Activated naive CD4-positive, alpha-beta T cell treated with anti-CD3 and anti-CD28 coated beads, Interleukin-2, amount 10 ng/mL, durations not matched to agents 7 days and 5 days (primary cell): ENCODE measurements around the gene ATF7IP.

Experiments used
- CTCF ChIA-PET: fragments of 350-600 bp; sonication (Branson Sonifier 250); formaldehyde crosslinking; loops from one replicate; lab custom pipeline; 2021; ENCODE audit warnings: antibody characterized with exemption; lab: Charles Lee
- DNase-seq: peaks from one replicate; pipeline ENCODE4 v3.0.0-alpha.2; 2020
- H3K27ac Mint-ChIP-seq: one replicate; pipeline ENCODE4 v1.8.0; 2021; ENCODE audit warnings: mild to moderate bottlenecking, moderate library complexity, mixed read lengths
- H3K27me3 Mint-ChIP-seq: one replicate; pipeline ENCODE4 v1.8.0; 2021; ENCODE audit warnings: mild to moderate bottlenecking, mixed read lengths
- H3K36me3 Mint-ChIP-seq: one replicate; pipeline ENCODE4 v1.8.0; 2021; ENCODE audit warnings: mixed read lengths
- H3K4me1 Mint-ChIP-seq: one replicate; pipeline ENCODE4 v1.8.0; 2021; ENCODE audit warnings: mixed read lengths
- H3K4me3 Mint-ChIP-seq: one replicate; pipeline ENCODE4 v1.8.0; 2021; ENCODE audit warnings: mild to moderate bottlenecking, moderate library complexity, mixed read lengths
- H3K9me3 Mint-ChIP-seq: one replicate; pipeline ENCODE4 v1.8.0; 2021; ENCODE audit warnings: mixed read lengths

The ATF7IP gene

GRCh38 chr12:14443531-14443930 is 78.0 kb downstream of the ATF7IP start:
- peaks cover 75% of the 10 kb centered on the region for H3K36me3 Mint-ChIP-seq
- DNase-seq: no peak
- H3K4me3 Mint-ChIP-seq: no peak overlapping the region
- H3K4me1 Mint-ChIP-seq: peaks cover 2% of the 10 kb centered on the region
- no peaks in the 10 kb centered on the region for H3K27me3 Mint-ChIP-seq
- H3K27ac Mint-ChIP-seq: no peak overlapping the region
- no peaks in the 10 kb centered on the region for H3K9me3 Mint-ChIP-seq
- CTCF ChIA-PET: interaction anchor here (0.6 kb wide), 1 partner anchor 15 kb away, joined by 3 read pairs; no protein-coding TSS in a partner anchor

GRCh38 chr12:14450479-14450878 is 85.0 kb downstream of the ATF7IP start:
- Mint-ChIP-seq H3K36me3 (peaks cover 87% of the 10 kb centered on the region), H3K27me3 (no peaks in the 10 kb centered on the region), H3K4me1 (peaks cover 51% of the 10 kb centered on the region), H3K9me3 (peaks cover 6% of the 10 kb centered on the region), H3K4me3 (no peak overlapping the region), H3K27ac (no peak overlapping the region)
- no peak for DNase-seq
- CTCF ChIA-PET: no interaction called here

DNA sequence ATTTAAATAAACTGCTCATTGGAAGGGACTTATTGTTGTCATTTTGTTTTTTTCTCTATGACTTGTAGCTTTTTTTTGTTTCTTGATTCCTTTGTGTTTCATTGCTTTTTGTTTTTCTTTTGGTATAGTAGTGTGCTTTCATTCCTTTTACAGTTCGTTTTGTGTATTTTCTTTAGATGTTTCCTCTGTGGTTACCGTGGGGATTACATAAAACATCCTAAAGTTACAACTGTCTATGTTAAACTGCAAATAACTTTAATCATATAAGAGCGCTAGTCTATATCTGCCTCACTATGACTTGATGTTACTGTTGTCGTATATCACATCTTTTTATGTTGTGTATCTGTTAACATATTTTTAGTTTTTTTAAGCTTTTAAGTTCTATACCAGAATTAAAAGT is 86.9 kb downstream of the ATF7IP start:
- Mint-ChIP-seq H3K9me3 (peaks cover 6% of the 10 kb centered on the region), H3K36me3 (peaks cover 84% of the 10 kb centered on the region), H3K27ac (peak overlapping the region; percentile 77), H3K4me3 (no peak overlapping the region), H3K4me1 (peaks cover 51% of the 10 kb centered on the region), H3K27me3 (no peaks in the 10 kb centered on the region)
- no peak for DNase-seq
- CTCF ChIA-PET: interaction anchor here (0.7 to 3.8 kb wide), 4 partner anchors 35 to 214 kb away, joined by 3 to 49 read pairs (median 8); partner anchors contain the start of gene ATF7IP

DNA sequence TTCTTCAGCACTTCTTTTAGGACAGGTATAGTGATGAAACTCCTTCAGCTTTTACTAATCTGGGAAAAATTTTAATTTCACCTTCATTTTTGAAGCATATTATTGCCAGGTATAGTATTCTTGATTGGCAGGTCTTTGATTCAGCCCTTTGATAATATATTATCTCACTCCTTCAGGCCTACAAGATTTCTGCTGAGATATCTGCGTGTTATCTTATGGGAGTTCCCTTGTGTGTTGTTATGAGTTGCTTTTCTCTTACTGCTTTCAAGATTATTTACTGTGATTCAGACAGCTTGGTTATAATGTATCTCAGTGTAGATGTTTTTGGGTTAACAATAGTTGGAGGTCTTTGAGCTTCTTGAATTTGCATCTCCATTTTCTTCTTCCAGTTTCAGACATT is 87.4 kb downstream of the ATF7IP start:
- no peak for DNase-seq
- H3K4me3 Mint-ChIP-seq: no peak overlapping the region
- peaks cover 6% of the 10 kb centered on the region for H3K9me3 Mint-ChIP-seq
- CTCF ChIA-PET: interaction anchor here (0.7 to 3.8 kb wide), 6 partner anchors 36 to 214 kb away, joined by 3 to 49 read pairs (median 6); partner anchors contain the start of gene ATF7IP
- H3K4me1 Mint-ChIP-seq: peaks cover 49% of the 10 kb centered on the region
- no peaks in the 10 kb centered on the region for H3K27me3 Mint-ChIP-seq
- H3K36me3 Mint-ChIP-seq: peaks cover 79% of the 10 kb centered on the region
- peak overlapping the region; percentile 75 for H3K27ac Mint-ChIP-seq

DNA sequence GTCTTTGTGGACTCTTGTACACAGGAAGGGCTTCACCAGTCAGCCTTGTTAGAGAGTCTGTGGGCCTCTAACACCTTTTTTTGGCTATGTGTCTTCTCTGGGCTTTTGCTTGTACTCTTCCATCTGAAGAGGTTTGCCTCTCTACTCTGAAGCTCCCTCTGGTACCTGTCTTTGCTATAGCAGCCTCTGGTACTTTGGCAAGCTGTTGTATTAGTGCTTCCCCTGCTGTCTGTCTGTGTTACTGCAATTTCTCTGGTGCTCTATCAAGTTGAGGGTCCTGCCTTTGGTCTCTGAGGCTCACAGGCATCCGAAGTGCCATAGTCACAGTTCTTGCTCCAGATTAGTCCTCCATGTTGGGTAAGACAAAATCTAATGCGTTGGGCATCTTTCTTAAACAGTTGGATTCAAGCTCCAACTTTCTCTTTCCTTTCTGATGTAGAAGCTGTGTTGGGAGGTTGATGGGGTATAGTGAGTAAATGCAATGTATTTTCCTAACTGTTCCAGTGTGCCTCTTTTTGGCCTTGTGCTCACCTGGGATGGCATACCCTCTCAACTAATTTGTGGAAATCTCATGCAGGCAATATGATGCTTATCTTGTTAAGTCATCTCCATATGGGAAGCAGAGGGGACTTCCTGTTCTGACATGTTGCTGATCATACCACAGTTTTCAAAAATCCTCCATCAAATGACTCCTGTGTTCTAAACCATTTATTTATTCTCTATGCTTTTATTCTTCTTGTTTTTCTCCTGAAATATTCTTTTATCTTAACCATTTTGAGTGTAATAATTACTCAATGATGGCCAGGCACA is 88.8 kb downstream of the ATF7IP start:
- Mint-ChIP-seq H3K9me3 (peaks cover 6% of the 10 kb centered on the region), H3K27me3 (no peaks in the 10 kb centered on the region), H3K4me1 (peaks cover 49% of the 10 kb centered on the region), H3K4me3 (no peak overlapping the region), H3K27ac (peak overlapping the region; percentile 75), H3K36me3 (peaks cover 69% of the 10 kb centered on the region)
- CTCF ChIA-PET: interaction anchor here (0.6 to 3.8 kb wide), 22 partner anchors 9 to 228 kb away, joined by 3 to 49 read pairs (median 5); partner anchors contain the start of gene ATF7IP
- peak; percentile 32 for DNase-seq

DNA sequence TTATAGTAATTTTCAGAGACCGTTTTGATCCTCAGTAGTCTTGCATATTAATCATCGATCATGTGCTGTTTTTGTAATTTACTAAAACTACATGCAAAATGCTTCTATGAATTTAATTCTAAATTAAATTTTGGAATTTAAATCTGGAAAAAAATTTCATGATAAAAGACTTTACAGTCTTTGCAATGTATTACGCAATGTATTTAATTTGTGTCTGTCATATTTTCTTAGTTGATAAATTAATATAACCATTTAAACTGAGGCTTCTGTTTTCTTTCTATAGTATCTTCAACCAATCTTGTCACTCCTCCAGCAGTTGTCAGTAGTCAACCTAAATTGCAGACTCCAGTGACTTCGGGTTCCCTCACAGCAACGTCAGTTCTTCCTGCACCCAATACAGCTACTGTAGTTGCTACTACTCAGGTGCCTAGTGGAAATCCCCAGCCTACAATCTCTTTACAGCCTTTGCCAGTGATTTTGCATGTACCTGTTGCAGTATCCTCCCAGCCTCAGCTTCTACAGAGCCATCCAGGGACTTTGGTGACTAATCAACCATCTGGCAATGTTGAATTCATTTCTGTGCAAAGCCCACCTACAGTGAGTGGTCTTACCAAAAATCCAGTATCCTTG is 94.8 kb downstream of the ATF7IP start:
- no peak for DNase-seq
- H3K4me1 Mint-ChIP-seq: no peaks in the 10 kb centered on the region
- peaks cover 2% of the 10 kb centered on the region for H3K9me3 Mint-ChIP-seq
- CTCF ChIA-PET: no interaction called here
- H3K4me3 Mint-ChIP-seq: no peak overlapping the region
- H3K36me3 Mint-ChIP-seq: peaks cover 51% of the 10 kb centered on the region
- no peak overlapping the region for H3K27ac Mint-ChIP-seq
- no peaks in the 10 kb centered on the region for H3K27me3 Mint-ChIP-seq

GRCh38 chr12:14471497-14471896 is 106.0 kb downstream of the ATF7IP start:
- DNase-seq: no peak
- Mint-ChIP-seq H3K4me1 (no peaks in the 10 kb centered on the region), H3K36me3 (peaks cover 79% of the 10 kb centered on the region), H3K27ac (no peak overlapping the region), H3K9me3 (peaks cover 32% of the 10 kb centered on the region), H3K4me3 (no peak overlapping the region), H3K27me3 (no peaks in the 10 kb centered on the region)
- CTCF ChIA-PET: no interaction called here

- no peaks in the 10 kb centered on the region for H3K4me1 Mint-ChIP-seq
- H3K9me3 Mint-ChIP-seq: peaks cover 32% of the 10 kb centered on the region
- no peak overlapping the region for H3K4me3 Mint-ChIP-seq
- CTCF ChIA-PET: interaction anchor here (1.7 kb wide), 1 partner anchor 19 kb away, joined by 8 read pairs; no protein-coding TSS in a partner anchor
- no peak overlapping the region for H3K27ac Mint-ChIP-seq
- no peak for DNase-seq
- H3K36me3 Mint-ChIP-seq: peaks cover 78% of the 10 kb centered on the region
- no peaks in the 10 kb centered on the region for H3K27me3 Mint-ChIP-seq
These were observed 108.3 kb downstream of the ATF7IP start for GRCh38 chr12:14473707-14474287.

- H3K36me3 Mint-ChIP-seq: peaks cover 77% of the 10 kb centered on the region
- no peaks in the 10 kb centered on the region for H3K4me1 Mint-ChIP-seq
- H3K4me3 Mint-ChIP-seq: no peak overlapping the region
These were observed 113.5 kb downstream of the ATF7IP start for GRCh38 chr12:14479004-14479403.

DNA sequence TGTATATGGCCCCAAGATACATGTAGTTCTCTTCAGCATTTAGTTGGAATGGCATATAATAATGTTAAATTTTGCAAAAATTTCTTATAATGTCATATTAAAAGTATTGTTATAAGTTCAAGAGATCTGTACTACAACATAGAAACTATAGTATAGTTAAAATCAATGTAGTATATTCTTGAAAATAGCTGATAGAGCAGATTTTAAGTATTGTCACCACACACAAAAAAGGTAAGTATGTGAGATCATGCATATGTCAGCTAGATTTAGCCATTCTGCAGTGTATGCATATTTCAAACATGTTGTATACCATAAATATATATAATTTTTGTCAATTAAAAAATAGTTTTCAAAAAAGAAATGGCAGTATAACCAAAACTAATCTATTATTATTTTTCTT is 115.7 kb downstream of the ATF7IP start:
- Mint-ChIP-seq H3K27me3 (no peaks in the 10 kb centered on the region), H3K4me3 (no peak overlapping the region), H3K27ac (no peak overlapping the region), H3K36me3 (peaks cover 80% of the 10 kb centered on the region), H3K9me3 (peaks cover 3% of the 10 kb centered on the region), H3K4me1 (no peaks in the 10 kb centered on the region)
- CTCF ChIA-PET: interaction anchor here (1.1 kb wide), 1 partner anchor 26 kb away, joined by 3 read pairs; no protein-coding TSS in a partner anchor
- no peak for DNase-seq

More at GRCh38 chr12:14479004-14479403, 113.5 kb downstream of the ATF7IP start:
- CTCF ChIA-PET: no interaction called here
- H3K27me3 Mint-ChIP-seq: no peaks in the 10 kb centered on the region
- no peak overlapping the region for H3K27ac Mint-ChIP-seq
- peaks cover 5% of the 10 kb centered on the region for H3K9me3 Mint-ChIP-seq
- DNase-seq: no peak

DNA sequence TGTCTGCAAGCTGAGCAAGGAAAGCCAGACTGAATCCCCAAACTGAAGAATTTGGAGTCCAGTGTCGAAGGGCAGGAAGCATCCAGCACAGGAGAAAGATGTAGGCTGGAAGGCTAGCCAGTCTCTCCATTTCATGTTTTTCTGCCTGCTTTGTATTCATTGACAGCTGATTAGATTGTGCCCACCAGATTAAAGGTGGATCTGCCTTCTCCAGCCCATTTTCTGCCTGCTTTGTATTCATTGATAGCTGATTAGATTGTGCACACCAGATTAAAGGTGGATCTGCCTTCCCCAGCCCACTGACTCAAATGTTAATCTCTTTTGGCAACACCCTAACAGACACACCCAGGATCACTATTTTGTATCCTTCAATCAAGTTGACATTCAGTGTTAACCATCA is 116.9 kb downstream of the ATF7IP start:
- no peak overlapping the region for H3K4me3 Mint-ChIP-seq
- H3K9me3 Mint-ChIP-seq: peaks cover 3% of the 10 kb centered on the region
- peak overlapping the region; percentile 38 for H3K27ac Mint-ChIP-seq
- H3K27me3 Mint-ChIP-seq: no peaks in the 10 kb centered on the region
- CTCF ChIA-PET: no interaction called here
- no peak for DNase-seq
- no peaks in the 10 kb centered on the region for H3K4me1 Mint-ChIP-seq
- H3K36me3 Mint-ChIP-seq: peaks cover 88% of the 10 kb centered on the region

GRCh38 chr12:14482886-14483285 is 117.4 kb downstream of the ATF7IP start:
- Mint-ChIP-seq H3K9me3 (peaks cover 3% of the 10 kb centered on the region), H3K27me3 (no peaks in the 10 kb centered on the region), H3K27ac (peak overlapping the region; percentile 38), H3K4me1 (no peaks in the 10 kb centered on the region), H3K4me3 (no peak overlapping the region), H3K36me3 (peaks cover 88% of the 10 kb centered on the region)
- DNase-seq: no peak
- CTCF ChIA-PET: no interaction called here

- CTCF ChIA-PET: interaction anchor here (1.7 kb wide), 1 partner anchor 257 kb away, joined by 4 read pairs; no protein-coding TSS in a partner anchor
- H3K9me3 Mint-ChIP-seq: peaks cover 6% of the 10 kb centered on the region
- peaks cover 84% of the 10 kb centered on the region for H3K36me3 Mint-ChIP-seq
- no peak overlapping the region for H3K27ac Mint-ChIP-seq
- no peaks in the 10 kb centered on the region for H3K27me3 Mint-ChIP-seq
- DNase-seq: no peak
- H3K4me3 Mint-ChIP-seq: no peak overlapping the region
- peaks cover 4% of the 10 kb centered on the region for H3K4me1 Mint-ChIP-seq
These were observed 129.8 kb downstream of the ATF7IP start for GRCh38 chr12:14495326-14495725.
